Activated CD8-positive, alpha-beta T cell treated with anti-CD3 and anti-CD28 coated beads for 36 hours (primary cell): ENCODE data around the gene DCUN1D2. TPM values are rescaled to one million over a fixed set of nuclear protein-coding genes. Genes with fewer than 3 reads are reported as not detected.

Experiments
- ATAC-seq: fragments of 200-7000 bp; cut with Tn5 transposase; one replicate; pipeline ENCODE4 v1.10.0; 2021; ENCODE audit warnings: mild to moderate bottlenecking, moderate library complexity
- CTCF ChIA-PET: fragments of 350-600 bp; sonication (Branson Sonifier 250); formaldehyde crosslinking; loops from one replicate; lab custom pipeline; 2021; ENCODE audit warnings: antibody characterized with exemption; lab: Charles Lee
- POLR2A ChIA-PET: fragments of 350-600 bp; sonication (Branson Sonifier 250); formaldehyde crosslinking; loops from one replicate; lab custom pipeline; 2021; ENCODE audit warnings: antibody characterized with exemption; lab: Charles Lee
- DNase-seq: peaks from one replicate; pipeline ENCODE4 v3.0.0-alpha.2; 2020
- H3K27ac Mint-ChIP-seq: one replicate; pipeline ENCODE4 v1.8.0; 2021; ENCODE audit warnings: mild to moderate bottlenecking, mixed read lengths
- H3K27me3 Mint-ChIP-seq: one replicate; pipeline ENCODE4 v1.8.0; 2021; ENCODE audit warnings: mixed read lengths
- H3K36me3 Mint-ChIP-seq: one replicate; pipeline ENCODE4 v1.8.0; 2021; ENCODE audit warnings: low read depth, mixed read lengths
- H3K4me1 Mint-ChIP-seq: one replicate; pipeline ENCODE4 v1.8.0; 2021; ENCODE audit warnings: low read depth, mixed read lengths
- H3K4me3 Mint-ChIP-seq: one replicate; pipeline ENCODE4 v1.8.0; 2021; ENCODE audit warnings: mild to moderate bottlenecking, moderate library complexity, mixed read lengths
- H3K9me3 Mint-ChIP-seq: one replicate; pipeline ENCODE4 v1.8.0; 2021; ENCODE audit warnings: mixed read lengths
- CTCF ChIP-seq: fragments of 200-600 bp; IDR thresholded peaks from one replicate; pipeline ENCODE4 v1.8.0; 2022; ENCODE audit warnings: antibody characterized with exemption, mild to moderate bottlenecking
- intact Hi-C: fragments of 100-400 bp; cut with micrococcal nuclease; formaldehyde crosslinking; loops from one replicate; pipeline ENCODE4 v1.10.0; 2022
- total RNA-seq, 2 experiments: library from RNA; stranded (reverse); gene quantifications; one replicate each; pipeline ENCODE4 v1.2.3, GENCODE V29; 2021

The DCUN1D2 gene
- total RNA-seq, 2 experiments from 2014 or later, result 13.4 to 14.7 TPM

- ATAC-seq, result no peak
- peaks cover 12% of the 10 kb centered on the region for H3K36me3 Mint-ChIP-seq
- no peaks in the 10 kb centered on the region for H3K4me1 Mint-ChIP-seq
- POLR2A ChIA-PET, result interaction anchor here (0.9 kb wide), 1 partner anchor 122 kb away, joined by 3 read pairs; no protein-coding TSS in a partner anchor
- CTCF ChIA-PET, result interaction anchor here (0.9 to 2.8 kb wide), 6 partner anchors 9 to 188 kb away, joined by 3 to 28 read pairs (median 6); no protein-coding TSS in a partner anchor
- no peak overlapping the region for H3K4me3 Mint-ChIP-seq
- DNase-seq, result no peak
- intact Hi-C loops, result loop anchor here (5.0 kb wide), 1 partner anchor 105 kb away; no protein-coding TSS in a partner anchor
- H3K9me3 Mint-ChIP-seq, result no peaks in the 10 kb centered on the region
- H3K27ac Mint-ChIP-seq, result no peak overlapping the region
- no peak for TF ChIP-seq CTCF
- H3K27me3 Mint-ChIP-seq, result no peaks in the 10 kb centered on the region
Measured at GRCh38 chr13:113457510-113457909, 33.0 kb downstream of the DCUN1D2 start.

- Mint-ChIP-seq H3K9me3 (no peaks in the 10 kb centered on the region), H3K4me1 (no peaks in the 10 kb centered on the region), H3K4me3 (no peak overlapping the region), H3K27me3 (no peaks in the 10 kb centered on the region), H3K36me3 (peaks cover 12% of the 10 kb centered on the region), H3K27ac (no peak overlapping the region)
- DNase-seq, result no peak
- ChIA-PET POLR2A (no interaction called here), CTCF (interaction anchor here (1.8 to 2.8 kb wide), 2 partner anchors 10 to 107 kb away, joined by 7 to 28 read pairs; no protein-coding TSS in a partner anchor)
- no peak for ATAC-seq
- intact Hi-C loops, result loop anchor here (5.0 kb wide), 1 partner anchor 106 kb away; no protein-coding TSS in a partner anchor
- no peak for TF ChIP-seq CTCF
Measured at GRCh38 chr13:113456116-113456702, 34.3 kb downstream of the DCUN1D2 start.

- H3K4me3 Mint-ChIP-seq, result no peak overlapping the region
- no peak for DNase-seq
- peaks cover 12% of the 10 kb centered on the region for H3K36me3 Mint-ChIP-seq
- ChIA-PET POLR2A (no interaction called here), CTCF (no interaction called here)
- H3K27ac Mint-ChIP-seq, result no peak overlapping the region
- TF ChIP-seq CTCF, result no peak
- no peaks in the 10 kb centered on the region for H3K27me3 Mint-ChIP-seq
- intact Hi-C loops, result loop anchor here (5.0 kb wide), 1 partner anchor 107 kb away; no protein-coding TSS in a partner anchor
- no peak for ATAC-seq
- H3K9me3 Mint-ChIP-seq, result no peaks in the 10 kb centered on the region
- no peaks in the 10 kb centered on the region for H3K4me1 Mint-ChIP-seq
Measured at GRCh38 chr13:113455384-113455783, 35.1 kb downstream of the DCUN1D2 start.

- H3K36me3 Mint-ChIP-seq, result peaks cover 9% of the 10 kb centered on the region
- POLR2A ChIA-PET, result no interaction called here
- no peaks in the 10 kb centered on the region for H3K27me3 Mint-ChIP-seq
- no peak overlapping the region for H3K27ac Mint-ChIP-seq
- DNase-seq, result no peak
- H3K9me3 Mint-ChIP-seq, result no peaks in the 10 kb centered on the region
- CTCF ChIA-PET, result no interaction called here
- no peak for TF ChIP-seq CTCF
- intact Hi-C loops, result loop anchor here (5.0 kb wide), 1 partner anchor 107 kb away; no protein-coding TSS in a partner anchor
- ATAC-seq, result no peak
- no peak overlapping the region for H3K4me3 Mint-ChIP-seq
- no peaks in the 10 kb centered on the region for H3K4me1 Mint-ChIP-seq
Measured at GRCh38 chr13:113454936-113455335, 35.6 kb downstream of the DCUN1D2 start.
